HG03432 (cell line): ENCODE measurements around the gene PVALEF.
"Not testable (repeated sequence)": the region's sequence is repeated elsewhere in the genome, so short reads cannot be mapped to it uniquely, and the experiment has no call there.

Experiments
- ATAC-seq: cut with Tn5 transposase; IDR thresholded peaks from one replicate; pipeline ENCODE4 v1.9.1; 2021; ENCODE audit warnings: mild to moderate bottlenecking, moderate library complexity; ENCODE audit not compliant: unreplicated experiment

PVALEF gene

GRCh38 chr17:81143717-81144422 lies 21.4 kb upstream of the PVALEF start:
- ATAC-seq = no peak

- ATAC-seq = no peak
These were observed 20.9 kb upstream of the PVALEF start for GRCh38 chr17:81144423-81144781.

- ATAC-seq = not testable (repeated sequence)
These were observed 19.1 kb upstream of the PVALEF start for GRCh38 chr17:81146208-81146607.

- ATAC-seq = no peak
These were observed 17.6 kb upstream of the PVALEF start for GRCh38 chr17:81147701-81148100.

- ATAC-seq = no peak
These were observed 16.7 kb upstream of the PVALEF start for GRCh38 chr17:81148571-81148970.

GRCh38 chr17:81148986-81149533 lies 16.2 kb upstream of the PVALEF start:
- no peak for ATAC-seq

GRCh38 chr17:81150377-81151077 lies 14.8 kb upstream of the PVALEF start:
- no peak for ATAC-seq

GRCh38 chr17:81151278-81151677 lies 14.0 kb upstream of the PVALEF start:
- ATAC-seq = no peak

GRCh38 chr17:81152288-81152828 lies 12.9 kb upstream of the PVALEF start:
- ATAC-seq = no peak

GRCh38 chr17:81153340-81153803 lies 11.9 kb upstream of the PVALEF start:
- ATAC-seq = no peak

- not testable (repeated sequence) for ATAC-seq
These were observed 11.3 kb upstream of the PVALEF start for GRCh38 chr17:81154016-81154415.

GRCh38 chr17:81154961-81155360 lies 10.3 kb upstream of the PVALEF start:
- ATAC-seq = no peak

- no peak for ATAC-seq
These were observed 8.2 kb upstream of the PVALEF start for GRCh38 chr17:81156866-81157805.

GRCh38 chr17:81157848-81158687 lies 7.2 kb upstream of the PVALEF start:
- ATAC-seq = no peak

- no peak for ATAC-seq
These were observed 6.4 kb upstream of the PVALEF start for GRCh38 chr17:81158688-81159590.

- no peak for ATAC-seq
These were observed 5.6 kb upstream of the PVALEF start for GRCh38 chr17:81159611-81160265.

GRCh38 chr17:81160306-81160705 lies 5.0 kb upstream of the PVALEF start:
- ATAC-seq = no peak

GRCh38 chr17:81160747-81161453 lies 4.4 kb upstream of the PVALEF start:
- ATAC-seq = no peak
